OCI-LY1 (cell line): ENCODE data around the gene PFKFB2.

Experiments used
- H2AFZ ChIP-seq: fragments of 200-600 bp; sonication (generic), shearing (Covaris generic); 2 replicates; pipeline ENCODE4 v1.6.0; 2014; ENCODE audit warnings: antibody characterized with exemption, mild to moderate bottlenecking, low read length
- H3F3A ChIP-seq: fragments of 200-600 bp; sonication (generic), shearing (Covaris generic); 2 replicates; pipeline ENCODE4 v1.6.0; 2014; ENCODE audit warnings: mild to moderate bottlenecking, antibody characterized with exemption, low read length, moderate library complexity; ENCODE audit not compliant: insufficient read depth
- H3K27ac ChIP-seq: fragments of 200-600 bp; sonication (generic); 2 replicates; pipeline ENCODE4 v1.5.1; 2014; ENCODE audit warnings: low read length, mixed run types, mild to moderate bottlenecking, low read depth; ENCODE audit not compliant: poor library complexity, severe bottlenecking
- H3K27me3 ChIP-seq: fragments of 200-600 bp; sonication (generic); 2 replicates; pipeline ENCODE4 v1.6.0; 2014; ENCODE audit warnings: antibody characterized with exemption, mild to moderate bottlenecking, low read length, moderate library complexity; ENCODE audit not compliant: insufficient read depth
- H3K36me3 ChIP-seq: fragments of 200-600 bp; sonication (generic); 2 replicates; pipeline ENCODE4 v1.6.1; 2014; ENCODE audit warnings: mild to moderate bottlenecking, antibody characterized with exemption, low read length, moderate library complexity, mixed read lengths; ENCODE audit not compliant: insufficient read depth
- H3K4me1 ChIP-seq: fragments of 200-600 bp; sonication (generic); 2 replicates; pipeline ENCODE4 v1.5.1; 2014; ENCODE audit warnings: mild to moderate bottlenecking, low read length, moderate library complexity; ENCODE audit not compliant: insufficient read depth, severe bottlenecking
- H3K4me2 ChIP-seq: fragments of 200-600 bp; sonication (generic), shearing (Covaris generic); 2 replicates; pipeline ENCODE4 v1.6.1; 2014; ENCODE audit warnings: low read length
- H3K4me3 ChIP-seq: fragments of 200-600 bp; sonication (generic); 2 replicates; pipeline ENCODE4 v1.5.1; 2014; ENCODE audit warnings: low read length, low read depth, mild to moderate bottlenecking, mixed read lengths; ENCODE audit not compliant: poor library complexity, severe bottlenecking
- H3K79me2 ChIP-seq: fragments of 200-600 bp; shearing (Covaris generic); 2 replicates; pipeline ENCODE4 v1.6.1; 2016; ENCODE audit warnings: mixed run types, low read length, mixed read lengths; ENCODE audit not compliant: insufficient read depth
- H3K9ac ChIP-seq: fragments of 200-600 bp; sonication (generic), shearing (Covaris generic); 2 replicates; pipeline ENCODE4 v1.6.1; 2014; ENCODE audit warnings: mild to moderate bottlenecking, low read length, mixed read lengths
- H3K9me2 ChIP-seq: fragments of 200-600 bp; sonication (generic), shearing (Covaris generic); 2 replicates; pipeline ENCODE4 v1.6.1; 2014; ENCODE audit warnings: low read depth, mild to moderate bottlenecking, low read length, mixed read lengths
- H3K9me3 ChIP-seq: fragments of 200-600 bp; shearing (Covaris generic); 2 replicates; pipeline ENCODE4 v1.6.1; 2014; ENCODE audit warnings: low read length, mixed read lengths
- H4K20me1 ChIP-seq: fragments of 200-600 bp; sonication (generic), shearing (Covaris generic); 2 replicates; pipeline ENCODE4 v1.6.0; 2016; ENCODE audit warnings: mild to moderate bottlenecking, low read length; ENCODE audit not compliant: insufficient read depth
- EZH2 ChIP-seq: fragments of 200-600 bp; sonication (generic), shearing (Covaris generic); IDR thresholded peaks from 2 replicates; pipeline ENCODE4 v1.8.0; 2017; ENCODE audit warnings: borderline replicate concordance, mixed run types, mild to moderate bottlenecking, antibody characterized with exemption, low read length, moderate library complexity, mixed read lengths
- TF ChIP-seq, protein P1 (sequence below): fragments of 200-600 bp; sonication (generic), shearing (Covaris generic); IDR thresholded peaks from 2 replicates; pipeline ENCODE4 v1.5.1; 2017; ENCODE audit warnings: mild to moderate bottlenecking, antibody characterized with exemption, low read length, moderate library complexity, mixed read lengths

Gene PFKFB2

DNA sequence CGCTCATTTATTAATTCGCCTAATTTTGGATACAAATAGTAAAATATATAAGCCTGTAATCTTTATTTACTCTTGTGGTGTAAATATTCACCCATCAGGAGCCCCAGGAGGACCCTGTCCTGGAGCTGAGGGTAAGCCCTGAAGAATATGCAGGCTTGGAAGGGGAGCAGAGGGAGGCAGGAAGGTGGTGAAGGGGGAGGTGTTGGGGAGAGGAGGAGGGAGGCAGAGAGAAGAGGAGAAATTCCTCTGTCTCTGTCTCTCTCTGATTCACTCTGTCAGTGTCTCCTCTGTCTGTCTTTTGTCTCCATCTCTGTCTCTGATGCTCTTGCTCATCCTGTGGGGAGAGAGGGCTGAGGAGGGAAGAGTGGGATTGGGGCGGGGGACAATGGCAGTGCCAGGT, 32.8 kb downstream of the PFKFB2 start:
- H2AFZ ChIP-seq: no peak overlapping the region

GRCh38 chr1:207088161-207088560, 35.1 kb downstream of the PFKFB2 start:
- H3K4me2 ChIP-seq: no peak overlapping the region
- no peaks in the 10 kb centered on the region for H3K79me2 ChIP-seq
- H4K20me1 ChIP-seq: no peaks in the 10 kb centered on the region
- H2AFZ ChIP-seq: no peak overlapping the region
- H3K4me1 ChIP-seq: no peaks in the 10 kb centered on the region
- no peaks in the 10 kb centered on the region for H3K27me3 ChIP-seq
- no peaks in the 10 kb centered on the region for H3K9me3 ChIP-seq
- TF ChIP-seq EZH2: no peak
- TF ChIP-seq, protein P1, sequence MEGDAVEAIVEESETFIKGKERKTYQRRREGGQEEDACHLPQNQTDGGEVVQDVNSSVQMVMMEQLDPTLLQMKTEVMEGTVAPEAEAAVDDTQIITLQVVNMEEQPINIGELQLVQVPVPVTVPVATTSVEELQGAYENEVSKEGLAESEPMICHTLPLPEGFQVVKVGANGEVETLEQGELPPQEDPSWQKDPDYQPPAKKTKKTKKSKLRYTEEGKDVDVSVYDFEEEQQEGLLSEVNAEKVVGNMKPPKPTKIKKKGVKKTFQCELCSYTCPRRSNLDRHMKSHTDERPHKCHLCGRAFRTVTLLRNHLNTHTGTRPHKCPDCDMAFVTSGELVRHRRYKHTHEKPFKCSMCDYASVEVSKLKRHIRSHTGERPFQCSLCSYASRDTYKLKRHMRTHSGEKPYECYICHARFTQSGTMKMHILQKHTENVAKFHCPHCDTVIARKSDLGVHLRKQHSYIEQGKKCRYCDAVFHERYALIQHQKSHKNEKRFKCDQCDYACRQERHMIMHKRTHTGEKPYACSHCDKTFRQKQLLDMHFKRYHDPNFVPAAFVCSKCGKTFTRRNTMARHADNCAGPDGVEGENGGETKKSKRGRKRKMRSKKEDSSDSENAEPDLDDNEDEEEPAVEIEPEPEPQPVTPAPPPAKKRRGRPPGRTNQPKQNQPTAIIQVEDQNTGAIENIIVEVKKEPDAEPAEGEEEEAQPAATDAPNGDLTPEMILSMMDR: no peak
- H3K9me2 ChIP-seq: no peaks in the 10 kb centered on the region
- no peak overlapping the region for H3K9ac ChIP-seq
- no peaks in the 10 kb centered on the region for H3K36me3 ChIP-seq
- H3F3A ChIP-seq: no peaks in the 10 kb centered on the region
- H3K4me3 ChIP-seq: no peak overlapping the region
- H3K27ac ChIP-seq: no peak overlapping the region

More for the DNA sequence above, 32.8 kb downstream of the PFKFB2 start:
- Histone ChIP-seq H3K4me1 (no peaks in the 10 kb centered on the region), H3F3A (no peaks in the 10 kb centered on the region), H3K79me2 (no peaks in the 10 kb centered on the region), H3K27ac (no peak overlapping the region), H4K20me1 (no peaks in the 10 kb centered on the region), H3K36me3 (no peaks in the 10 kb centered on the region), H3K27me3 (no peaks in the 10 kb centered on the region), H3K4me3 (no peak overlapping the region), H3K9me2 (no peaks in the 10 kb centered on the region), H3K4me2 (no peak overlapping the region), H3K9me3 (no peaks in the 10 kb centered on the region), H3K9ac (no peak overlapping the region)
- TF ChIP-seq EZH2: no peak
- TF ChIP-seq, protein P1: no peak

DNA sequence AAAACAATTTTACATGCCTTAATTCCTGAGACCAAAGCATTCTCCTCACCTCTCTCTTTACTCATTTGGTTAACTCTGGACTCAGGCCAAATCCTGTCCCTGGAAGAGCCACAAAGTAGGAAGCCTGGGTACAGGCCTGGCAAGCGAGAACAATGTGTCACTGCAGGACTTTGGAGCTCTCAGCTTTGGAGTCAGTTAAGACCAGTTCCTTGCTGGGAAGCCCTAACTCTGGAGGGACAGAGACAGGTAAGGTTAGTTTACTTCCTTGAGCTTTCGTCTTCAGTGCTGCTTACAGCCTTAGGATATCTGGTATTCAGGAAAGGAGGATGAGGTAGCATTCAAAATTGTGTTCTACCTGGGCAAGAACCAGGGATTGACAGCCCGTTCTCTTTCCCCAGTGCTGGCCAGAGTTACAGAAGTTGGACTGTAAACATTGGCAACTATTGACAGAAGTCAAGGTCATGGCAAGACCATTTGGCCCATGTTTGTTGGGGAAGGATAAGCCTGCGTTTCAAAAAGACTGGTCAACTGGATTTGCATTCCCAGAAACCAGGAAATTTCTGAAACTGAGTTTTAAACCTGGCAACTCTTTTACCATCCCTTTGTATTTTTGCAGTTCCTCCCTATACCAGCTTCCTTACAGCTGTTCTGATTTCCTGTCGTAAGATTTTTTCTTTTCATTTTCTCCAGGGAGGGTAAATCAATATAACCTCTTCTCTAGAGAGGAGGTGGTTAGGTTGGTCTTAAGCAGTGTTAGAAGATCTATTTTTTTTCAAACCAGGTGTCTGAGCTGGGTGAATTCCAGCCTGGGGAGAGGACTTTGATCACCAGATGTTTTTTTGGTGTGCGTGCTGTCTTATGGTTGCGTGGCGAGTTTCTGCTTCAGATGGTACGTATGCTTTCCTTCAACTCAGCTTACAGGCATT, 35.9 kb downstream of the PFKFB2 start, which contains the start of gene C4BPB:
Gene C4BPB (plus strand): TSS at position 160 of the 926 bp plus-strand sequence. CDS start 672 bp downstream, at position 832.
- Histone ChIP-seq H3K9me2 (no peaks in the 10 kb centered on the region), H3K4me3 (no peak within 1 kb of the TSS)

More for the DNA sequence above, 35.9 kb downstream of the PFKFB2 start, which contains the start of gene C4BPB:
- TF ChIP-seq, protein P1: no peak
- TF ChIP-seq EZH2: no peak
- Histone ChIP-seq H3K79me2 (no peaks in the 10 kb centered on the region), H3K9me3 (no peaks in the 10 kb centered on the region), H3K36me3 (no peaks in the 10 kb centered on the region), H3K4me2 (no peak within 1 kb of the TSS), H2AFZ (no peak within 1 kb of the TSS), H3F3A (no peaks in the 10 kb centered on the region), H3K27ac (no peak within 1 kb of the TSS), H4K20me1 (no peaks in the 10 kb centered on the region), H3K27me3 (no peaks in the 10 kb centered on the region), H3K9ac (no peak within 1 kb of the TSS), H3K4me1 (no peaks in the 10 kb centered on the region)
